GM12878 (cell line): Measurements from ENCODE around the gene SEM1. TPM values are rescaled to one million over a fixed set of nuclear protein-coding genes. Genes with fewer than 3 reads are reported as not detected.

ENCODE experiments used
- ATAC-seq: fragments of 200-7000 bp; cut with Tn5 transposase; 3 replicates; pipeline ENCODE4 v1.9.1; 2020; ENCODE audit warnings: mild to moderate bottlenecking, moderate library complexity
- BruUV-seq: library from RNA; stranded (reverse); fragments of 400-500 nt; replicated peaks from 2 replicates; lab custom pipeline; 2021; lab: Mats Ljungman, UMichigan
- CTCF ChIA-PET: fragments of 300-600 bp; sonication (Branson Sonifier 250); formaldehyde crosslinking; extraction: SDS; loops from one replicate; lab custom pipeline; 2021; ENCODE audit warnings: inconsistent platforms; lab: Yijun Ruan, JAX
- POLR2A ChIA-PET: fragments of 350-600 bp; formaldehyde crosslinking; extraction: SDS; loops from one replicate; lab custom pipeline; 2021; ENCODE audit warnings: inconsistent platforms; lab: Charles Lee
- RAD21 ChIA-PET: fragments of 300-600 bp; sonication (Branson Sonifier 250); formaldehyde crosslinking; loops from one replicate; lab custom pipeline; 2023; ENCODE audit warnings: antibody characterized with exemption; ENCODE audit not compliant: unreplicated experiment; lab: Charles Lee
- SMC1A ChIA-PET: fragments of 300-600 bp; sonication (Branson Sonifier 250); formaldehyde crosslinking; loops from one replicate; lab custom pipeline; 2023; ENCODE audit not compliant: unreplicated experiment, uncharacterized antibody; lab: Charles Lee
- DNase-seq: peaks from one replicate; pipeline ENCODE4 v3.0.0-alpha.2; 2011; ENCODE audit warnings: low read depth, low spot score
- FAIRE-seq: peaks from 3 replicates; lab custom pipeline; 2011; peaks lifted over from hg19 to GRCh38; lab: Jason Lieb, UNC
- H2AFZ ChIP-seq: 2 replicates; pipeline ENCODE4 v1.6.0; 2011; ENCODE audit warnings: low read depth, low read length, control low read depth; ENCODE audit not compliant: control insufficient read depth
- H3K27ac ChIP-seq: 2 replicates; pipeline ENCODE4 v1.5.1; 2011; ENCODE audit warnings: control low read depth; ENCODE audit not compliant: control insufficient read depth, insufficient read depth
- H3K27me3 ChIP-seq, 2 experiments: replicated peaks in 1 of 2; 2 replicates each; pipeline versions ENCODE4 v1.6.0 to v1.6.1; 2011; ENCODE audit warnings: low read length in 1 of 2; ENCODE audit not compliant: control insufficient read depth in 2 of 2, insufficient read depth in 2 of 2
- H3K36me3 ChIP-seq, 2 experiments: 2 replicates each; pipeline ENCODE4 v1.5.1; 2011; ENCODE audit warnings: low read length in 1 of 2; ENCODE audit not compliant: control insufficient read depth in 2 of 2, insufficient read depth in 2 of 2
- H3K4me1 ChIP-seq: 2 replicates; pipeline ENCODE4 v1.6.1; 2011; ENCODE audit warnings: mild to moderate bottlenecking, low read length, moderate library complexity, mixed read lengths; ENCODE audit not compliant: control insufficient read depth, insufficient read depth
- H3K4me2 ChIP-seq: 2 replicates; pipeline ENCODE4 v1.6.0; 2011; ENCODE audit warnings: control low read depth; ENCODE audit not compliant: control insufficient read depth, insufficient read depth
- H3K4me3 ChIP-seq: fragments of 200-600 bp; sonication (generic); 2 replicates; pipeline ENCODE4 v1.5.1; 2016
- H3K79me2 ChIP-seq: 2 replicates; pipeline ENCODE4 v1.6.0; 2011; ENCODE audit warnings: low read length; ENCODE audit not compliant: control insufficient read depth, insufficient read depth
- H3K9ac ChIP-seq: 2 replicates; pipeline ENCODE4 v1.8.0; 2011; ENCODE audit warnings: low read length, control low read depth, mixed read lengths; ENCODE audit not compliant: control insufficient read depth, insufficient read depth
- H3K9me3 ChIP-seq: replicated peaks from 3 replicates; pipeline ENCODE4 v1.5.1; 2011; ENCODE audit warnings: mild to moderate bottlenecking, low read length; ENCODE audit not compliant: control insufficient read depth, insufficient read depth
- H4K20me1 ChIP-seq: 2 replicates; pipeline ENCODE4 v1.6.0; 2011; ENCODE audit not compliant: control insufficient read depth, insufficient read depth
- EZH2 ChIP-seq: IDR thresholded peaks from 2 replicates; pipeline ENCODE4 v1.6.1; 2012; ENCODE audit warnings: low read depth, mild to moderate bottlenecking, control low read depth, inconsistent platforms, low read length, borderline replicate concordance; ENCODE audit not compliant: control insufficient read depth
- WGBS: methylation state at CpG from one replicate; pipeline ENCODE4 v1.1.6; 2016; ENCODE audit warnings: low lambda C conversion rate; ENCODE audit not compliant: insufficient replicate concordance, insufficient coverage; ENCODE audit errors: missing lambda C conversion rate; 5-methylcytosine and 5-hydroxymethylcytosine counted together
- in situ Hi-C: fragments of 300-500 bp; cut with MboI; formaldehyde crosslinking; loops from 9 replicates; pipeline ENCODE4 v1.14.3; 2018; ENCODE audit warnings: mixed read lengths
- intact Hi-C: fragments of 100-400 bp; cut with micrococcal nuclease; formaldehyde crosslinking; loops from one replicate; pipeline ENCODE4 v1.14.2; 2022; ENCODE audit not compliant: unreplicated experiment
- polyA plus RNA-seq, 11 experiments: library from polyadenylated mRNA; depleted of rRNA in 4 of 11; unstranded in 6 of 11; stranded (reverse) in 5 of 11; fragments of >200 nt; fragmentation: Nextera tagmentation in 4 of 11; fragmentation: Illumina TruSeq in 1 of 11; extraction: Ambion mirVana in 4 of 11; extraction: Trizol in 1 of 11; gene quantifications; 1 replicate in 1 of 11; 2 replicates in 10 of 11; pipeline versions ENCODE4 v1.2.1 to v1.2.3, GENCODE V29; 2011 to 2016; ENCODE audit warnings: inconsistent platforms in 2 of 11, missing spikeins in 2 of 11, low read depth in 1 of 11
- total RNA-seq, 4 experiments: library from RNA; depleted of rRNA in 3 of 4; stranded (reverse); fragments of >200 nt in 3 of 4; fragmentation: Illumina TruSeq in 1 of 4; extraction: Trizol in 1 of 4; gene quantifications; 2 replicates each; pipeline versions ENCODE4 v1.2.1 to v1.2.3, GENCODE V29; 2013 to 2021
- TF ChIP-seq, protein P1 (sequence below): fragments of 450-650 bp; IDR thresholded peaks from 2 replicates; pipeline ENCODE4 v1.6.1; 2017; ENCODE audit warnings: low read depth, mild to moderate bottlenecking, moderate library complexity
- TF ChIP-seq, protein P2 (sequence below): IDR thresholded peaks from 2 replicates; pipeline ENCODE4 v1.6.1; 2012; ENCODE audit warnings: low read length, inconsistent platforms
- TF ChIP-seq, protein P3 (sequence below): IDR thresholded peaks from 2 replicates; pipeline ENCODE4 v1.6.1; 2012; ENCODE audit warnings: mild to moderate bottlenecking, low read depth, low read length

Gene SEM1
- total and polyA plus RNA-seq, 10 of the 15 experiments (the other 5 are each of a cell fraction or from before 2014, with no cell fraction given): 44.6 to 606 (median 356) TPM

DNA sequence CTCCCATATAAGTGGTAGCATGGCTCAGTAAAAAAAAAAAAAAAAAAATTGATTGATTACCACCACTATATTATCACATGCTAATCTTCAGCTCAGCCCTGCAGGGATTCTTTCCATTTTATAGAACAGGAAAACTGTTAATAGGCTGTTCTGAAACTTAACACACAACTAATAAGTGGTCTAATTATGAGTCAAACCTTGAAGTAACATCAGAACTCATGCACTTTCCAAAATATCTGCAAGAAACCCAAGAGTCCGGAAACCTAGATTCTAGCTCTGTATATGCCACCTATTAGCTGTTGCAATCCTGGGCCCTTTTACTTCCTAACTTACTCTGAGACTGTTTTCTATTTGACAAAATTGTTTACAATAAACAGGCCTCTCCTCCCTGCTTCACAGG, 23.9 kb downstream of the SEM1 start (continued):
- TF ChIP-seq, protein P1, sequence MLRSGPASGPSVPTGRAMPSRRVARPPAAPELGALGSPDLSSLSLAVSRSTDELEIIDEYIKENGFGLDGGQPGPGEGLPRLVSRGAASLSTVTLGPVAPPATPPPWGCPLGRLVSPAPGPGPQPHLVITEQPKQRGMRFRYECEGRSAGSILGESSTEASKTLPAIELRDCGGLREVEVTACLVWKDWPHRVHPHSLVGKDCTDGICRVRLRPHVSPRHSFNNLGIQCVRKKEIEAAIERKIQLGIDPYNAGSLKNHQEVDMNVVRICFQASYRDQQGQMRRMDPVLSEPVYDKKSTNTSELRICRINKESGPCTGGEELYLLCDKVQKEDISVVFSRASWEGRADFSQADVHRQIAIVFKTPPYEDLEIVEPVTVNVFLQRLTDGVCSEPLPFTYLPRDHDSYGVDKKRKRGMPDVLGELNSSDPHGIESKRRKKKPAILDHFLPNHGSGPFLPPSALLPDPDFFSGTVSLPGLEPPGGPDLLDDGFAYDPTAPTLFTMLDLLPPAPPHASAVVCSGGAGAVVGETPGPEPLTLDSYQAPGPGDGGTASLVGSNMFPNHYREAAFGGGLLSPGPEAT: peak; percentile 38; the same call in 1 of the 2 replicates

DNA sequence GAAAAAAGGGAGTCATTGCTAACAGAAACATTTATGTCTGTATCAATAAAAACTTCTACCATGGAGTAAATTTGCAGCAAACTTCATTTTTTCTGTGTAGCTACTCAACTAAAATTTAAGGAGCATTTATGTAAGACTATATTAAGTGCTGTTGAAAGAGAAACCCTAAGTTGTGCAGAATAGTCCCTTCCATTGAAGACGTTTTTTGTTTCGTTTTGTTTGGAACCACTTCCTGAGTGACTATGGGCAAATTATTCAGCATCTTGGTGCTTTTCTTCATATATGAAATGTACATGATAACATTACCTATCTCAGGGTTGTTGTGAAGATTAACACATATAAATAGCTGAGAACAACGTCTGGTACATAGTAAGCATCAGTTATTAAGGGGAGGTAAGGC, 24.3 kb downstream of the SEM1 start:
- Histone ChIP-seq H3K9me3 (no peaks in the 10 kb centered on the region; the same call in 2 of the 3 replicates), H4K20me1 (no peaks in the 10 kb centered on the region; the same call in 1 of the 2 replicates), H3K4me2 (peak overlapping the region; percentile 30), H3K9ac (no peak overlapping the region), H3K36me3 (no peaks in the 10 kb centered on the region), H3K27me3 (no peaks in the 10 kb centered on the region), H2AFZ (no peak overlapping the region), H3K79me2 (no peaks in the 10 kb centered on the region), H3K4me1 (peaks cover 6% of the 10 kb centered on the region; the same call in 1 of the 2 replicates), H3K4me3 (no peak overlapping the region; the same call in 1 of the 2 replicates), H3K27ac (no peak overlapping the region; the same call in 1 of the 2 replicates)
- intact Hi-C loops: no loop called here
- 28% methylated on average over 3 of the region's 3 CpGs for WGBS
- no peak for TF ChIP-seq EZH2
- TF ChIP-seq, protein P2, sequence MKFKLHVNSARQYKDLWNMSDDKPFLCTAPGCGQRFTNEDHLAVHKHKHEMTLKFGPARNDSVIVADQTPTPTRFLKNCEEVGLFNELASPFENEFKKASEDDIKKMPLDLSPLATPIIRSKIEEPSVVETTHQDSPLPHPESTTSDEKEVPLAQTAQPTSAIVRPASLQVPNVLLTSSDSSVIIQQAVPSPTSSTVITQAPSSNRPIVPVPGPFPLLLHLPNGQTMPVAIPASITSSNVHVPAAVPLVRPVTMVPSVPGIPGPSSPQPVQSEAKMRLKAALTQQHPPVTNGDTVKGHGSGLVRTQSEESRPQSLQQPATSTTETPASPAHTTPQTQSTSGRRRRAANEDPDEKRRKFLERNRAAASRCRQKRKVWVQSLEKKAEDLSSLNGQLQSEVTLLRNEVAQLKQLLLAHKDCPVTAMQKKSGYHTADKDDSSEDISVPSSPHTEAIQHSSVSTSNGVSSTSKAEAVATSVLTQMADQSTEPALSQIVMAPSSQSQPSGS: 0 out of 2 replicates have a peak, but pooled peaks have one; percentile 16
- TF ChIP-seq, protein P3, sequence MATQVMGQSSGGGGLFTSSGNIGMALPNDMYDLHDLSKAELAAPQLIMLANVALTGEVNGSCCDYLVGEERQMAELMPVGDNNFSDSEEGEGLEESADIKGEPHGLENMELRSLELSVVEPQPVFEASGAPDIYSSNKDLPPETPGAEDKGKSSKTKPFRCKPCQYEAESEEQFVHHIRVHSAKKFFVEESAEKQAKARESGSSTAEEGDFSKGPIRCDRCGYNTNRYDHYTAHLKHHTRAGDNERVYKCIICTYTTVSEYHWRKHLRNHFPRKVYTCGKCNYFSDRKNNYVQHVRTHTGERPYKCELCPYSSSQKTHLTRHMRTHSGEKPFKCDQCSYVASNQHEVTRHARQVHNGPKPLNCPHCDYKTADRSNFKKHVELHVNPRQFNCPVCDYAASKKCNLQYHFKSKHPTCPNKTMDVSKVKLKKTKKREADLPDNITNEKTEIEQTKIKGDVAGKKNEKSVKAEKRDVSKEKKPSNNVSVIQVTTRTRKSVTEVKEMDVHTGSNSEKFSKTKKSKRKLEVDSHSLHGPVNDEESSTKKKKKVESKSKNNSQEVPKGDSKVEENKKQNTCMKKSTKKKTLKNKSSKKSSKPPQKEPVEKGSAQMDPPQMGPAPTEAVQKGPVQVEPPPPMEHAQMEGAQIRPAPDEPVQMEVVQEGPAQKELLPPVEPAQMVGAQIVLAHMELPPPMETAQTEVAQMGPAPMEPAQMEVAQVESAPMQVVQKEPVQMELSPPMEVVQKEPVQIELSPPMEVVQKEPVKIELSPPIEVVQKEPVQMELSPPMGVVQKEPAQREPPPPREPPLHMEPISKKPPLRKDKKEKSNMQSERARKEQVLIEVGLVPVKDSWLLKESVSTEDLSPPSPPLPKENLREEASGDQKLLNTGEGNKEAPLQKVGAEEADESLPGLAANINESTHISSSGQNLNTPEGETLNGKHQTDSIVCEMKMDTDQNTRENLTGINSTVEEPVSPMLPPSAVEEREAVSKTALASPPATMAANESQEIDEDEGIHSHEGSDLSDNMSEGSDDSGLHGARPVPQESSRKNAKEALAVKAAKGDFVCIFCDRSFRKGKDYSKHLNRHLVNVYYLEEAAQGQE: no peak
- FAIRE-seq: no peak
- ChIA-PET CTCF (interaction anchor here (0.6 to 1.1 kb wide), 4 partner anchors 12 to 608 kb away, joined by 4 to 7 read pairs (median 4); no protein-coding TSS in a partner anchor), RAD21 (interaction anchor here (1.0 to 1.3 kb wide), 2 partner anchors 10 to 23 kb away, joined by 3 to 4 read pairs; no protein-coding TSS in a partner anchor), POLR2A (no interaction called here), SMC1A (interaction anchor here (0.9 to 1.2 kb wide), 2 partner anchors 11 to 23 kb away, joined by 3 to 4 read pairs; no protein-coding TSS in a partner anchor)
- BruUV-seq: no TSS peak
- peak; percentile 85 for ATAC-seq
- DNase-seq: no peak
- in situ Hi-C loops: no loop called here
